IMR-90 (cell line): ENCODE results near the gene KPNA3. TPM values are rescaled to one million over a fixed set of nuclear protein-coding genes. Genes with fewer than 3 reads are reported as not detected.

Experiments used
- ATAC-seq: fragments of 200-7000 bp; cut with Tn5 transposase; 2 replicates; pipeline ENCODE4 v1.9.1; 2020; ENCODE audit warnings: low read depth, mild to moderate bottlenecking, moderate library complexity
- BruUV-seq: library from RNA; stranded (reverse); fragments of 400-500 nt; replicated peaks from 2 replicates; lab custom pipeline; 2021; lab: Mats Ljungman, UMichigan
- CTCF ChIA-PET: fragments of 300-600 bp; formaldehyde crosslinking; extraction: SDS; loops from one replicate; lab custom pipeline; 2021; ENCODE audit warnings: antibody characterized with exemption; lab: Yijun Ruan, JAX
- POLR2A ChIA-PET: fragments of 300-600 bp; sonication (Branson Sonifier 250); formaldehyde crosslinking; loops from one replicate; lab custom pipeline; 2022; ENCODE audit warnings: antibody characterized with exemption; ENCODE audit not compliant: unreplicated experiment; lab: Charles Lee
- DNase-seq: peaks from one replicate; pipeline ENCODE4 v3.0.0; 2013
- H2AFZ ChIP-seq: replicated peaks from 2 replicates; pipeline ENCODE3; 2013; ENCODE audit warnings: low read length, mild to moderate bottlenecking; ENCODE audit not compliant: poor library complexity
- H2AK5ac ChIP-seq: 2 replicates; pipeline ENCODE4 v1.6.1; 2013; ENCODE audit warnings: low read depth, low read length, inconsistent platforms
- H2AK9ac ChIP-seq: replicated peaks from 2 replicates; pipeline ENCODE3; 2013; ENCODE audit warnings: mild to moderate bottlenecking, low read depth, low read length, moderate library complexity; ENCODE audit not compliant: poor library complexity
- H2BK120ac ChIP-seq: 2 replicates; pipeline ENCODE4 v1.6.1; 2013; ENCODE audit warnings: low read depth, low read length, inconsistent platforms
- H2BK15ac ChIP-seq: 3 replicates; pipeline ENCODE4 v1.6.1; 2013; ENCODE audit warnings: low read depth, low read length, inconsistent platforms
- H2BK20ac ChIP-seq: 2 replicates; pipeline ENCODE4 v1.6.1; 2013; ENCODE audit warnings: low read depth, mild to moderate bottlenecking, inconsistent platforms, low read length, moderate library complexity
- H2BK5ac ChIP-seq: 2 replicates; pipeline ENCODE4 v1.6.1; 2013; ENCODE audit warnings: mild to moderate bottlenecking, low read depth, low read length, inconsistent platforms; ENCODE audit not compliant: poor library complexity, severe bottlenecking
- H3K14ac ChIP-seq: replicated peaks from 2 replicates; pipeline ENCODE4 v1.6.1; 2013; ENCODE audit warnings: low read depth, low read length, inconsistent platforms
- H3K18ac ChIP-seq: 2 replicates; pipeline ENCODE4 v1.6.1; 2013; ENCODE audit warnings: low read depth, low read length, control low read depth
- H3K23ac ChIP-seq: 2 replicates; pipeline ENCODE4 v1.6.1; 2013; ENCODE audit warnings: low read depth, low read length, inconsistent platforms
- H3K27ac ChIP-seq: 2 replicates; pipeline ENCODE4 v1.5.1; 2013; ENCODE audit warnings: mild to moderate bottlenecking, control low read depth, low read length; ENCODE audit not compliant: insufficient read depth
- H3K27me3 ChIP-seq: 2 replicates; pipeline ENCODE4 v1.6.1; 2013; ENCODE audit warnings: low read length; ENCODE audit not compliant: control insufficient read depth, insufficient read depth
- H3K36me3 ChIP-seq: 2 replicates; pipeline ENCODE4 v1.6.1; 2013; ENCODE audit warnings: low read length, mixed read lengths; ENCODE audit not compliant: control insufficient read depth, insufficient read depth
- H3K4ac ChIP-seq: 2 replicates; pipeline ENCODE4 v1.6.1; 2013; ENCODE audit warnings: low read depth, low read length, inconsistent platforms
- H3K4me1 ChIP-seq: 2 replicates; pipeline ENCODE4 v1.6.1; 2013; ENCODE audit warnings: low read length, mixed read lengths; ENCODE audit not compliant: control insufficient read depth, insufficient read depth
- H3K4me2 ChIP-seq: 2 replicates; pipeline ENCODE4 v1.6.1; 2013; ENCODE audit warnings: low read depth, mild to moderate bottlenecking, control low read depth, low read length, moderate library complexity
- H3K4me3 ChIP-seq: 2 replicates; pipeline ENCODE4 v1.5.1; 2013; ENCODE audit warnings: low read depth, mild to moderate bottlenecking, control low read depth, low read length, moderate library complexity; ENCODE audit not compliant: insufficient read depth
- H3K56ac ChIP-seq: 2 replicates; pipeline ENCODE4 v1.6.1; 2013; ENCODE audit warnings: low read length, inconsistent platforms; ENCODE audit not compliant: insufficient read depth; ENCODE audit errors: extremely low read depth
- H3K79me1 ChIP-seq, 2 experiments: 2 replicates each; pipeline ENCODE4 v1.6.1; 2013; ENCODE audit warnings: low read length in 2 of 2, inconsistent platforms in 1 of 2, low read depth in 1 of 2
- H3K9ac ChIP-seq: 2 replicates; pipeline ENCODE4 v1.6.1; 2013; ENCODE audit warnings: low read depth, low read length, control low read depth
- H3K9me1 ChIP-seq: 2 replicates; pipeline ENCODE4 v1.6.1; 2013; ENCODE audit warnings: low read length, inconsistent platforms; ENCODE audit not compliant: insufficient read depth
- H3K9me3 ChIP-seq: 2 replicates; pipeline ENCODE4 v1.6.1; 2013; ENCODE audit warnings: low read length; ENCODE audit not compliant: control insufficient read depth, insufficient read depth
- H4K20me1 ChIP-seq: 2 replicates; pipeline ENCODE4 v1.6.1; 2013; ENCODE audit warnings: low read length, inconsistent platforms; ENCODE audit not compliant: insufficient read depth
- H4K5ac ChIP-seq: 2 replicates; pipeline ENCODE4 v1.6.1; 2013; ENCODE audit warnings: mild to moderate bottlenecking, low read depth, low read length, control low read depth
- H4K8ac ChIP-seq, 2 experiments: 2 replicates each; pipeline ENCODE4 v1.6.1; 2013; ENCODE audit warnings: low read depth in 2 of 2, low read length in 2 of 2, control low read depth in 1 of 2, inconsistent platforms in 1 of 2
- H4K91ac ChIP-seq: 2 replicates; pipeline ENCODE4 v1.6.1; 2013; ENCODE audit warnings: low read depth, low read length, inconsistent platforms; ENCODE audit not compliant: insufficient read depth
- FOS ChIP-seq: fragments of 150-350 bp; IDR thresholded peaks from 2 replicates; pipeline ENCODE4 v1.6.1; 2016; ENCODE audit warnings: low read depth, low read length
- MAFK ChIP-seq: IDR thresholded peaks from 2 replicates; pipeline ENCODE4 v1.6.1; 2012; ENCODE audit warnings: low read depth, low read length, improper control_type of control experiment
- POLR2A ChIP-seq: IDR thresholded peaks from 2 replicates; pipeline ENCODE4 v1.6.1; 2012; ENCODE audit warnings: mild to moderate bottlenecking, low read depth, low read length
- RAD21 ChIP-seq: IDR thresholded peaks from 2 replicates; pipeline ENCODE4 v1.6.1; 2012; ENCODE audit warnings: low read length, improper control_type of control experiment
- RCOR1 ChIP-seq: IDR thresholded peaks from 2 replicates; pipeline ENCODE4 v1.6.1; 2012; ENCODE audit warnings: mild to moderate bottlenecking, low read length, improper control_type of control experiment; ENCODE audit not compliant: insufficient replicate concordance
- RFX5 ChIP-seq: IDR thresholded peaks from 2 replicates; pipeline ENCODE4 v1.8.0; 2012; ENCODE audit warnings: low read depth, mild to moderate bottlenecking, low read length, moderate library complexity
- SMC3 ChIP-seq: fragments of 150-350 bp; IDR thresholded peaks from 2 replicates; pipeline ENCODE4 v1.6.1; 2016; ENCODE audit warnings: low read depth, mild to moderate bottlenecking, antibody characterized with exemption, low read length, moderate library complexity
- USF2 ChIP-seq: fragments of 150-350 bp; IDR thresholded peaks from 2 replicates; pipeline ENCODE4 v1.6.1; 2017; ENCODE audit warnings: mild to moderate bottlenecking, antibody characterized with exemption, low read length, low read depth
- WGBS, 2 experiments: methylation state at CpG; one replicate each; pipeline versions ENCODE4 v1.1.5 to v1.1.7; 2013; ENCODE audit warnings: missing lambda C conversion rate in 2 of 2; ENCODE audit not compliant: insufficient read length in 1 of 2; ENCODE audit errors: extremely low coverage in 2 of 2; 5-methylcytosine and 5-hydroxymethylcytosine counted together
- dilution Hi-C: fragments of 300-500 bp; cut with HindIII; formaldehyde crosslinking; loops from one replicate; pipeline ENCODE4 v1.14.3; 2018; ENCODE audit warnings: low sequenced_read_pairs; ENCODE audit not compliant: unreplicated experiment
- in situ Hi-C: fragments of 300-500 bp; cut with MboI; formaldehyde crosslinking; loops from 3 replicates; pipeline ENCODE4 v1.14.3; 2019; ENCODE audit warnings: low sequenced_read_pairs, inconsistent platforms, mixed read lengths
- intact Hi-C: fragments of 100-400 bp; cut with micrococcal nuclease; formaldehyde crosslinking; loops from 2 replicates; pipeline ENCODE4 v1.10.0; 2022
- polyA plus RNA-seq, 3 experiments: library from polyadenylated mRNA; depleted of rRNA; stranded (reverse); fragments of >200 nt; gene quantifications; 2 replicates each; pipeline ENCODE4 v1.2.3, GENCODE V29; 2012; ENCODE audit warnings: low replicate concordance in 1 of 3
- total RNA-seq: library from RNA; depleted of rRNA; stranded (reverse); fragments of >200 nt; gene quantifications from 2 replicates; pipeline ENCODE4 v1.2.3, GENCODE V29; 2012
- TF ChIP-seq, protein P1 (sequence below): fragments of 150-350 bp; IDR thresholded peaks from 2 replicates; pipeline ENCODE4 v1.6.1; 2016; ENCODE audit warnings: low read depth, mild to moderate bottlenecking, low read length, moderate library complexity, borderline replicate concordance

The KPNA3 gene
- total and polyA plus RNA-seq, 2 of the 4 experiments (the other 2 are of a cell fraction) = 25.3 to 48.6 TPM

DNA sequence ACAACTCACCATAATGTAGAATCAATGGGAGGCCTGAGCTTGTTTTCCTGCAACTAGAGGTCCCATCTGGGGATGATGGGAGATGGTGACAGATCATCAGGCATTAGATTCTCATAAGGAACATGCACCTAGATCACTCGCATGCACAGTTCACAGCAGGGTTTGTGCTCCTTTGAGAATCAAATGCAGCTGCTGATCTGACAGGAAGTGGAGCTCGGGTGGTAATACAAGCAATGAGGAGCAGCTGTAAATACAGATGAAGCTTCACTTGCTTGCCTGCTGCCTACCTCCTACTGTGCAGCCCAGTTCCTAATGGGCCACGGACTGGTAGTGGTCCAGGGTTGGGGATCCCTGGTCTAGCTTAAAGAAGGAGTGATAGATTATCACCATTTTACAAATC, 33.0 kb downstream of the KPNA3 start:
- Histone ChIP-seq H3K4me2 (no peak overlapping the region), H3K4me3 (no peak overlapping the region), H4K91ac (no peak overlapping the region), H3K56ac (no peak overlapping the region), H3K79me1 (peaks cover 12 to 52% of the 10 kb centered on the region in 2 experiments; a peak in 3 of 4 replicates), H2BK15ac (no peak overlapping the region), H2AK5ac (no peak overlapping the region), H3K36me3 (peaks cover 2% of the 10 kb centered on the region; the same call in 1 of the 2 replicates), H3K4me1 (no peaks in the 10 kb centered on the region), H3K18ac (no peak overlapping the region), H2BK5ac (no peak overlapping the region), H4K8ac (no peak overlapping the region), H3K9me3 (no peaks in the 10 kb centered on the region), H3K27me3 (no peaks in the 10 kb centered on the region), H3K27ac (no peak overlapping the region), H3K23ac (no peak overlapping the region), H4K5ac (no peak overlapping the region), H3K9me1 (no peaks in the 10 kb centered on the region), H2BK120ac (no peak overlapping the region), H3K9ac (no peak overlapping the region), H4K20me1 (peaks cover 28% of the 10 kb centered on the region), H2BK20ac (no peak overlapping the region), H3K14ac (no peak overlapping the region), H3K4ac (no peak overlapping the region), H2AFZ (no peak overlapping the region), H2AK9ac (no peak overlapping the region)
- intact Hi-C loops = no loop called here
- ChIA-PET CTCF (no interaction called here), POLR2A (no interaction called here)
- WGBS, 2 experiments = no CpG with 5 or more reads among the region's 3 CpGs
- DNase-seq (no peak), ATAC-seq (no peak)
- no TSS peak for BruUV-seq
- dilution Hi-C loops = no loop called here
- in situ Hi-C loops = no loop called here
- no peak for TF ChIP-seq MAFK
- TF ChIP-seq FOS = no peak
- TF ChIP-seq USF2 = no peak
- TF ChIP-seq RFX5 = no peak
- TF ChIP-seq RCOR1 = no peak
- no peak for TF ChIP-seq POLR2A
- TF ChIP-seq SMC3 = no peak
- TF ChIP-seq, protein P1, sequence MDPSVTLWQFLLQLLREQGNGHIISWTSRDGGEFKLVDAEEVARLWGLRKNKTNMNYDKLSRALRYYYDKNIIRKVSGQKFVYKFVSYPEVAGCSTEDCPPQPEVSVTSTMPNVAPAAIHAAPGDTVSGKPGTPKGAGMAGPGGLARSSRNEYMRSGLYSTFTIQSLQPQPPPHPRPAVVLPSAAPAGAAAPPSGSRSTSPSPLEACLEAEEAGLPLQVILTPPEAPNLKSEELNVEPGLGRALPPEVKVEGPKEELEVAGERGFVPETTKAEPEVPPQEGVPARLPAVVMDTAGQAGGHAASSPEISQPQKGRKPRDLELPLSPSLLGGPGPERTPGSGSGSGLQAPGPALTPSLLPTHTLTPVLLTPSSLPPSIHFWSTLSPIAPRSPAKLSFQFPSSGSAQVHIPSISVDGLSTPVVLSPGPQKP = no peak
- TF ChIP-seq RAD21 = no peak
